SK-N-SH (cell line): ENCODE measurements around the gene PLXND1.

ENCODE experiments used
- CTCF ChIP-seq: fragments of 200-600 bp; sonication (generic); IDR thresholded peaks from 2 replicates; pipeline ENCODE4 v1.6.1; 2017; ENCODE audit warnings: antibody characterized with exemption, mild to moderate bottlenecking, moderate library complexity
- GABPA ChIP-seq: IDR thresholded peaks from 2 replicates; pipeline ENCODE4 v1.4.0; 2012; ENCODE audit warnings: low read depth, mild to moderate bottlenecking
- JUND ChIP-seq: IDR thresholded peaks from 2 replicates; pipeline ENCODE4 v1.4.0; 2012
- MAX ChIP-seq: IDR thresholded peaks from 2 replicates; pipeline ENCODE4 v1.4.0; 2012; ENCODE audit warnings: low read depth
- NRF1 ChIP-seq: IDR thresholded peaks from 2 replicates; pipeline ENCODE4 v1.6.1; 2012; ENCODE audit warnings: low read depth, mild to moderate bottlenecking, low read length
- POLR2AphosphoS5 ChIP-seq: IDR thresholded peaks from 2 replicates; pipeline ENCODE4 v1.6.1; 2012; ENCODE audit warnings: low read depth, low read length
- RCOR1 ChIP-seq: fragments of 150-350 bp; IDR thresholded peaks from 2 replicates; pipeline ENCODE4 v1.6.1; 2017; ENCODE audit warnings: antibody characterized with exemption, low read length
- SMC3 ChIP-seq: IDR thresholded peaks from 2 replicates; pipeline ENCODE4 v1.6.1; 2012; ENCODE audit warnings: low read depth, low read length, improper control_type of control experiment

GRCh38 chr3:129518581-129518980 is 87.9 kb downstream of the PLXND1 start:
- no peak for TF ChIP-seq RCOR1
- TF ChIP-seq POLR2AphosphoS5 = no peak
- TF ChIP-seq GABPA = no peak
- no peak for TF ChIP-seq JUND
- no peak for TF ChIP-seq CTCF
- TF ChIP-seq NRF1 = no peak
- no peak for TF ChIP-seq SMC3
- no peak for TF ChIP-seq MAX
